Measurements from ENCODE around the gene SREBF1. TPM values are rescaled to one million over a fixed set of nuclear protein-coding genes. Genes with fewer than 3 reads are reported as not detected.

SREBF1 gene
- total and polyA plus RNA-seq, 2 of the 4 experiments (the other 2 are of a cell fraction): 3.4 to 20.4 TPM

DNA sequence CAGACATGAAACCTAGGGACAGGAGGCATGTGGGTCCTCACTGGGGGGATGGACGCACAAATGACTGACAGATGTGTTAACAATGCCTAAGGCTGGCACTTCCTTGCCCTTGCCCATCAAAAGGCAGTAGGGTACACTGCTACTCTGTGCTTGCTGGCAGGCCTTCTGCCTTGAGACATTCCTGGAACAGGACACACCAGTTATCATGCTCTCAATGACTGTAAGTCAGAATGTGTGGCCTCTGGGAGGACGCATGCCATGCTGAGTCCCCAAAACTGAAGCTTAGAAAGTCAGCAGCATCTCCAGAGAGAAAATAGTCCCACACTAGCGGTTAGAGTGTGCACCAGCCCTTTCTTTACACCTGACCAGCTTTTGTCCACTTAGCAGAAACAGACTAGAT lies 16.1 kb upstream of the SREBF1 start:
- Histone ChIP-seq H3K79me1 (ENCODE audit: low read depth in 1 of 2, low read length in 2 of 2) (no peaks in the 10 kb centered on the region), H3K9me1 (ENCODE audit: insufficient read depth, low read length) (peaks cover 10% of the 10 kb centered on the region), H3K56ac (ENCODE audit: extremely low read depth, insufficient read depth, low read length) (no peak overlapping the region), H3K27me3 (ENCODE audit: control insufficient read depth, insufficient read depth, low read length) (no peaks in the 10 kb centered on the region), H2BK120ac (ENCODE audit: low read depth, low read length) (no peak overlapping the region; the same call in 1 of the 2 replicates), H3K4me1 (ENCODE audit: control insufficient read depth, insufficient read depth, low read length) (peaks cover 14% of the 10 kb centered on the region; the same call in 1 of the 2 replicates), H3K18ac (ENCODE audit: low read depth, low read length) (no peak overlapping the region), H2BK5ac (ENCODE audit: low read depth, low read length, poor library complexity, severe bottlenecking) (no peak overlapping the region), H2BK20ac (ENCODE audit: low read depth, low read length) (no peak overlapping the region), H3K4me2 (ENCODE audit: low read depth, low read length) (no peak overlapping the region), H2BK15ac (ENCODE audit: low read depth, low read length) (no peak overlapping the region), H4K91ac (ENCODE audit: insufficient read depth, low read depth, low read length) (no peak overlapping the region), H2AK9ac (replicated peaks; ENCODE audit: low read depth, low read length, poor library complexity) (no peak overlapping the region), H4K5ac (ENCODE audit: low read depth, low read length) (no peak overlapping the region), H4K8ac (ENCODE audit: low read depth in 2 of 2, low read length in 2 of 2) (no peak overlapping the region), H3K4me3 (ENCODE audit: insufficient read depth, low read depth, low read length) (no peak overlapping the region), H2AFZ (replicated peaks; ENCODE audit: low read length, poor library complexity) (no peak overlapping the region), H3K9me3 (ENCODE audit: control insufficient read depth, insufficient read depth, low read length) (no peaks in the 10 kb centered on the region), H3K23ac (ENCODE audit: low read depth, low read length) (peak overlapping the region; percentile 64), H2AK5ac (ENCODE audit: low read depth, low read length) (peak overlapping the region; percentile 54; the same call in 1 of the 2 replicates), H3K4ac (ENCODE audit: low read depth, low read length) (no peak overlapping the region), H3K9ac (ENCODE audit: low read depth, low read length) (no peak overlapping the region), H3K36me3 (ENCODE audit: control insufficient read depth, insufficient read depth, low read length) (peaks cover 3% of the 10 kb centered on the region; the same call in 1 of the 2 replicates), H4K20me1 (ENCODE audit: insufficient read depth, low read length) (no peaks in the 10 kb centered on the region), H3K27ac (ENCODE audit: insufficient read depth, low read length) (no peak overlapping the region), H3K14ac (replicated peaks; ENCODE audit: low read depth, low read length) (0 out of 2 replicates have a peak overlapping the region, but pooled peaks have one; percentile 46)
- in situ Hi-C loops (cut with MboI; ENCODE audit: low sequenced_read_pairs): no loop called here
- WGBS, 2 experiments (ENCODE audit: extremely low coverage in 2 of 2, insufficient read length in 1 of 2): 96% methylated on average over 3 of the region's 3 CpGs; no CpG with 5 or more reads in 1 of the 2 experiments
- ChIA-PET CTCF (no interaction called here), POLR2A (ENCODE audit: unreplicated experiment) (no interaction called here)
- BruUV-seq (replicated peaks): no TSS peak
- intact Hi-C loops (cut with micrococcal nuclease): no loop called here
- DNase-seq (no peak), ATAC-seq (ENCODE audit: low read depth) (no peak)
- dilution Hi-C loops (cut with HindIII; ENCODE audit: low sequenced_read_pairs, unreplicated experiment): no loop called here
- TF ChIP-seq RAD21 (IDR thresholded peaks at IDR 0.05; ENCODE audit: low read length) (no peak), MAZ (IDR thresholded peaks at IDR 0.05; ENCODE audit: borderline replicate concordance, low read depth, low read length) (no peak), NFE2L2 (IDR thresholded peaks at IDR 0.05; ENCODE audit: low read depth, low read length) (no peak), BHLHE40 (IDR thresholded peaks at IDR 0.05; ENCODE audit: low read depth, low read length) (no peak), MXI1 (IDR thresholded peaks at IDR 0.05; ENCODE audit: borderline replicate concordance, low read depth, low read length) (no peak), RFX5 (IDR thresholded peaks at IDR 0.05; ENCODE audit: low read depth, low read length) (no peak), CHD1 (IDR thresholded peaks at IDR 0.05; ENCODE audit: low read depth, low read length) (no peak), POLR2A (IDR thresholded peaks at IDR 0.05; ENCODE audit: low read depth, low read length) (no peak), SMC3 (IDR thresholded peaks at IDR 0.05; ENCODE audit: low read depth, low read length) (no peak), CEBPB (IDR thresholded peaks at IDR 0.05; ENCODE audit: low read depth, low read length) (no peak), RCOR1 (IDR thresholded peaks at IDR 0.05; ENCODE audit: insufficient replicate concordance, low read length) (no peak), FOS (IDR thresholded peaks at IDR 0.05; ENCODE audit: low read depth, low read length) (no peak), MAFK (IDR thresholded peaks at IDR 0.05; ENCODE audit: low read depth, low read length) (no peak)
- TF ChIP-seq, protein P1, sequence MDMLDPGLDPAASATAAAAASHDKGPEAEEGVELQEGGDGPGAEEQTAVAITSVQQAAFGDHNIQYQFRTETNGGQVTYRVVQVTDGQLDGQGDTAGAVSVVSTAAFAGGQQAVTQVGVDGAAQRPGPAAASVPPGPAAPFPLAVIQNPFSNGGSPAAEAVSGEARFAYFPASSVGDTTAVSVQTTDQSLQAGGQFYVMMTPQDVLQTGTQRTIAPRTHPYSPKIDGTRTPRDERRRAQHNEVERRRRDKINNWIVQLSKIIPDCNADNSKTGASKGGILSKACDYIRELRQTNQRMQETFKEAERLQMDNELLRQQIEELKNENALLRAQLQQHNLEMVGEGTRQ (IDR thresholded peaks at IDR 0.05; ENCODE audit: low read depth, low read length): no peak
- TF ChIP-seq, protein P2, sequence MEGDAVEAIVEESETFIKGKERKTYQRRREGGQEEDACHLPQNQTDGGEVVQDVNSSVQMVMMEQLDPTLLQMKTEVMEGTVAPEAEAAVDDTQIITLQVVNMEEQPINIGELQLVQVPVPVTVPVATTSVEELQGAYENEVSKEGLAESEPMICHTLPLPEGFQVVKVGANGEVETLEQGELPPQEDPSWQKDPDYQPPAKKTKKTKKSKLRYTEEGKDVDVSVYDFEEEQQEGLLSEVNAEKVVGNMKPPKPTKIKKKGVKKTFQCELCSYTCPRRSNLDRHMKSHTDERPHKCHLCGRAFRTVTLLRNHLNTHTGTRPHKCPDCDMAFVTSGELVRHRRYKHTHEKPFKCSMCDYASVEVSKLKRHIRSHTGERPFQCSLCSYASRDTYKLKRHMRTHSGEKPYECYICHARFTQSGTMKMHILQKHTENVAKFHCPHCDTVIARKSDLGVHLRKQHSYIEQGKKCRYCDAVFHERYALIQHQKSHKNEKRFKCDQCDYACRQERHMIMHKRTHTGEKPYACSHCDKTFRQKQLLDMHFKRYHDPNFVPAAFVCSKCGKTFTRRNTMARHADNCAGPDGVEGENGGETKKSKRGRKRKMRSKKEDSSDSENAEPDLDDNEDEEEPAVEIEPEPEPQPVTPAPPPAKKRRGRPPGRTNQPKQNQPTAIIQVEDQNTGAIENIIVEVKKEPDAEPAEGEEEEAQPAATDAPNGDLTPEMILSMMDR (conservative IDR thresholded peaks at IDR 0.05; ENCODE audit: low read depth, low read length): no peak
- TF ChIP-seq, protein P3, sequence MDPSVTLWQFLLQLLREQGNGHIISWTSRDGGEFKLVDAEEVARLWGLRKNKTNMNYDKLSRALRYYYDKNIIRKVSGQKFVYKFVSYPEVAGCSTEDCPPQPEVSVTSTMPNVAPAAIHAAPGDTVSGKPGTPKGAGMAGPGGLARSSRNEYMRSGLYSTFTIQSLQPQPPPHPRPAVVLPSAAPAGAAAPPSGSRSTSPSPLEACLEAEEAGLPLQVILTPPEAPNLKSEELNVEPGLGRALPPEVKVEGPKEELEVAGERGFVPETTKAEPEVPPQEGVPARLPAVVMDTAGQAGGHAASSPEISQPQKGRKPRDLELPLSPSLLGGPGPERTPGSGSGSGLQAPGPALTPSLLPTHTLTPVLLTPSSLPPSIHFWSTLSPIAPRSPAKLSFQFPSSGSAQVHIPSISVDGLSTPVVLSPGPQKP (IDR thresholded peaks at IDR 0.05; ENCODE audit: borderline replicate concordance, low read depth, low read length): no peak

Measured in IMR-90 (cell line).